ENCODE data around the gene RESF1. TPM values are rescaled to one million over a fixed set of nuclear protein-coding genes. Genes with fewer than 3 reads are reported as not detected.

RESF1 gene
- polyA plus RNA-seq, 3 donors, result 51.3 to 61.0 (median 54.9) TPM

GRCh38 chr12:32002848-32003493, 43.8 kb downstream of the RESF1 start:
- DNase-seq (ENCODE audit: low read depth in 3 of 3, low spot score in 2 of 3), result no peak

- DNase-seq (ENCODE audit: low read depth in 3 of 3, low spot score in 2 of 3), result no peak
Observed at GRCh38 chr12:32003654-32004053, 44.4 kb downstream of the RESF1 start.

- no peak for DNase-seq (ENCODE audit: low read depth in 3 of 3, low spot score in 2 of 3)
Observed at GRCh38 chr12:32005496-32006125, 46.4 kb downstream of the RESF1 start.

Other genes with a start within 250 kb of the RESF1 start
- 10 to 100 TPM; 24.0 to 24.8 (median 24.7) TPM for gene AMN1, start 230.4 kb upstream of the RESF1 start, polyA plus RNA-seq (ENCODE audit: insufficient read length in 3 of 3)
- gene BICD1, start 147.4 kb downstream of the RESF1 start, polyA plus RNA-seq (ENCODE audit: insufficient read length in 3 of 3), result 10 to 100 TPM; 21.9 to 24.3 (median 24.0) TPM

Measured in right renal cortex interstitium (tissue), 3 donors.